GM23338 (cell line): ENCODE measurements around the gene UBC. TPM values are rescaled to one million over a fixed set of nuclear protein-coding genes. Genes with fewer than 3 reads are reported as not detected.

Experiments used
- ATAC-seq: fragments of 200-7000 bp; cut with Tn5 transposase; 3 replicates; pipeline ENCODE4 v1.9.1; 2020
- DNase-seq: peaks from one replicate; pipeline ENCODE4 v3.0.0-alpha.2; 2015; ENCODE audit warnings: low spot score
- H2AFZ ChIP-seq: fragments of 200-600 bp; sonication (generic); 2 replicates; pipeline ENCODE4 v1.8.0; 2016; ENCODE audit warnings: antibody characterized with exemption, mild to moderate bottlenecking, moderate library complexity
- H3F3A ChIP-seq: fragments of 200-600 bp; sonication (generic); replicated peaks from 2 replicates; pipeline ENCODE4 v1.8.0; 2017; ENCODE audit warnings: antibody characterized with exemption, mixed run types, low read depth
- H3K27ac ChIP-seq: fragments of 200-600 bp; sonication (generic); 2 replicates; pipeline ENCODE4 v1.6.1; 2016; ENCODE audit warnings: low read depth
- H3K27me3 ChIP-seq: fragments of 200-600 bp; sonication (generic); 2 replicates; pipeline ENCODE4 v1.8.0; 2016; ENCODE audit warnings: mild to moderate bottlenecking, mixed run types, moderate library complexity; ENCODE audit not compliant: insufficient read depth
- H3K36me3 ChIP-seq: fragments of 200-600 bp; sonication (generic); 2 replicates; pipeline ENCODE4 v1.8.0; 2016; ENCODE audit warnings: mild to moderate bottlenecking; ENCODE audit not compliant: insufficient read depth
- H3K4me1 ChIP-seq: fragments of 200-600 bp; sonication (generic); 2 replicates; pipeline ENCODE4 v1.8.0; 2016; ENCODE audit warnings: mild to moderate bottlenecking, moderate library complexity; ENCODE audit not compliant: insufficient read depth
- H3K4me2 ChIP-seq: fragments of 200-600 bp; sonication (generic); 2 replicates; pipeline ENCODE4 v1.7.1; 2017; ENCODE audit warnings: mixed run types
- H3K4me3 ChIP-seq: fragments of 200-600 bp; sonication (generic); 2 replicates; pipeline ENCODE4 v1.6.1; 2016; ENCODE audit warnings: mixed run types
- H3K79me2 ChIP-seq: fragments of 200-600 bp; sonication (generic); replicated peaks from 2 replicates; pipeline ENCODE4 v1.8.0; 2017; ENCODE audit warnings: mild to moderate bottlenecking; ENCODE audit not compliant: insufficient read depth
- H3K9me2 ChIP-seq: fragments of 200-600 bp; sonication (generic); 2 replicates; pipeline ENCODE4 v1.8.0; 2017; ENCODE audit not compliant: insufficient read depth
- H4K20me1 ChIP-seq: fragments of 200-600 bp; sonication (generic); replicated peaks from 2 replicates; pipeline ENCODE4 v1.8.0; 2017; ENCODE audit warnings: mild to moderate bottlenecking; ENCODE audit not compliant: insufficient read depth
- H3K27ac Mint-ChIP-seq: 2 replicates; pipeline ENCODE4 v1.8.0; 2020; ENCODE audit warnings: inconsistent platforms, mild to moderate bottlenecking, moderate library complexity, mixed read lengths
- H3K27me3 Mint-ChIP-seq: 3 replicates; pipeline ENCODE4 v1.8.0; 2022; ENCODE audit warnings: low read depth, mild to moderate bottlenecking, moderate library complexity, mixed read lengths, inconsistent platforms; ENCODE audit not compliant: insufficient read depth, poor library complexity
- H3K36me3 Mint-ChIP-seq: 3 replicates; pipeline ENCODE4 v1.8.0; 2021; ENCODE audit warnings: low read depth, mild to moderate bottlenecking, inconsistent platforms, moderate library complexity, mixed read lengths
- H3K4me1 Mint-ChIP-seq: 3 replicates; pipeline ENCODE4 v1.8.0; 2020; ENCODE audit warnings: mild to moderate bottlenecking, inconsistent platforms, mixed read lengths
- H3K4me3 Mint-ChIP-seq: 3 replicates; pipeline ENCODE4 v1.8.0; 2021; ENCODE audit warnings: moderate library complexity, mild to moderate bottlenecking, inconsistent platforms, mixed read lengths
- H3K9me3 Mint-ChIP-seq: 3 replicates; pipeline ENCODE4 v1.8.0; 2020; ENCODE audit warnings: moderate library complexity, mild to moderate bottlenecking, inconsistent platforms, mixed read lengths
- EZH2 ChIP-seq: fragments of 200-600 bp; sonication (generic); IDR thresholded peaks from one replicate; pipeline ENCODE4 v1.8.0; 2017; ENCODE audit warnings: antibody characterized with exemption, mild to moderate bottlenecking, low read depth; ENCODE audit not compliant: unreplicated experiment
- EZH2phosphoT487 ChIP-seq: fragments of 200-600 bp; sonication (generic); IDR thresholded peaks from one replicate; pipeline ENCODE4 v1.8.1; 2018; ENCODE audit warnings: antibody characterized with exemption; ENCODE audit not compliant: unreplicated experiment
- JUNB ChIP-seq: IDR thresholded peaks from one replicate; pipeline ENCODE4 v1.6.1; 2016; ENCODE audit warnings: antibody characterized with exemption; ENCODE audit not compliant: unreplicated experiment
- POLR2AphosphoS5 ChIP-seq: IDR thresholded peaks from 2 replicates; pipeline ENCODE4 v1.6.1; 2016; ENCODE audit warnings: antibody characterized with exemption, low read depth
- STAT1 ChIP-seq: IDR thresholded peaks from one replicate; pipeline ENCODE4 v1.6.1; 2016; ENCODE audit warnings: antibody characterized with exemption; ENCODE audit not compliant: unreplicated experiment
- ZNF331 ChIP-seq: fragments of 250-450 bp; sonication (Bioruptor Pico); IDR thresholded peaks from 2 replicates; pipeline ENCODE4 v1.5.0; 2020; ENCODE audit warnings: low read depth, mild to moderate bottlenecking, moderate library complexity
- polyA plus RNA-seq: library from polyadenylated mRNA; unstranded; fragments of >200 nt; fragmentation: Nextera tagmentation; extraction: Ambion mirVana; gene quantifications from 2 replicates; pipeline ENCODE4 v1.2.1, GENCODE V29; 2016
- total RNA-seq: library from RNA; depleted of rRNA; stranded (reverse); fragments of >200 nt; shearing (Covaris generic); gene quantifications from 2 replicates; pipeline ENCODE4 v1.2.3, GENCODE V29; 2014
- TF ChIP-seq, protein P1 (sequence below): IDR thresholded peaks from one replicate; pipeline ENCODE4 v1.6.1; 2018; ENCODE audit warnings: antibody characterized with exemption; ENCODE audit not compliant: unreplicated experiment
- TF ChIP-seq, protein P2 (sequence below): IDR thresholded peaks from 2 replicates; pipeline ENCODE4 v1.6.1; 2016; ENCODE audit warnings: antibody characterized with exemption
- TF ChIP-seq, protein P3 (sequence below), 2 experiments: fragments of 200-600 bp in 1 of 2; sonication (generic) in 1 of 2; conservative IDR thresholded peaks; 2 replicates each; pipeline versions ENCODE4 v1.5.1 to v1.6.1; 2016 to 2017; ENCODE audit warnings: antibody characterized with exemption in 2 of 2, low read depth in 2 of 2, mild to moderate bottlenecking in 2 of 2, moderate library complexity in 1 of 2

The UBC gene
- total and polyA plus RNA-seq, 2 experiments from 2014 or later: 511 to 665 TPM

DNA sequence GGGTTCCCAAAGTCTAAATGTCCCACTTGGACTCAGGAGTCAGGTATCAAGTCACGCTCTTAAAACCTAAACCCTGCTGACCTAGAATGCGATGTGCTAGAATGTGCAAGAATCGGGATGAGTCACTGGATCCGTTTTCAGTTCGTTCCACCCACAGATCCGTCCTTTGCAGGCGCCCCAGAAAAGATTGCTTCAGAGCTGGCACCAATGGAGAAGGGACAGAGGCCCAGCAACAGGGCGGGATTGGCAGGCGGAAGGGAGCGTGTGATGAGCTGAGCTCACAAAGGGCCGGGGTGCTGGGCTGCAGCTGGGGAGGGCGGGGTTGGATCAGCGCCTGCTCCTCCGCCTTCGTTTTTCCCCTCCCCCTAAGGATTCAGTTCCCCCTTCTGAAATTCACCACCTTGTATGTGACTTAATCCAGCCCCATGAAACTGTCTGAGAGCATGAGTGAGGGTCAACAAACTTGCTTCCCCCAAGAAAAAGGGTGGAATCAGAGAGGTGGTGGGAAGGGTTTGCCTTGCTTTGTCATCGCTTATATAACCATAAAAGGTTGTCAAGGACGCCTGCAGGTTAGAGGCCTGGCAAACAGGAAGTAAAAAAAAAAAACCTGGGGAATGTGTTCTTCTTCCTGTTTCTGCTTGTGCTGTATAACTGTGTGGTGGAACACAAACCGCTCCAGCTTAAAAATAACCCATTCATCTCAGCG lies 2.8 kb upstream of the UBC start (continued):
- TF ChIP-seq, protein P1, sequence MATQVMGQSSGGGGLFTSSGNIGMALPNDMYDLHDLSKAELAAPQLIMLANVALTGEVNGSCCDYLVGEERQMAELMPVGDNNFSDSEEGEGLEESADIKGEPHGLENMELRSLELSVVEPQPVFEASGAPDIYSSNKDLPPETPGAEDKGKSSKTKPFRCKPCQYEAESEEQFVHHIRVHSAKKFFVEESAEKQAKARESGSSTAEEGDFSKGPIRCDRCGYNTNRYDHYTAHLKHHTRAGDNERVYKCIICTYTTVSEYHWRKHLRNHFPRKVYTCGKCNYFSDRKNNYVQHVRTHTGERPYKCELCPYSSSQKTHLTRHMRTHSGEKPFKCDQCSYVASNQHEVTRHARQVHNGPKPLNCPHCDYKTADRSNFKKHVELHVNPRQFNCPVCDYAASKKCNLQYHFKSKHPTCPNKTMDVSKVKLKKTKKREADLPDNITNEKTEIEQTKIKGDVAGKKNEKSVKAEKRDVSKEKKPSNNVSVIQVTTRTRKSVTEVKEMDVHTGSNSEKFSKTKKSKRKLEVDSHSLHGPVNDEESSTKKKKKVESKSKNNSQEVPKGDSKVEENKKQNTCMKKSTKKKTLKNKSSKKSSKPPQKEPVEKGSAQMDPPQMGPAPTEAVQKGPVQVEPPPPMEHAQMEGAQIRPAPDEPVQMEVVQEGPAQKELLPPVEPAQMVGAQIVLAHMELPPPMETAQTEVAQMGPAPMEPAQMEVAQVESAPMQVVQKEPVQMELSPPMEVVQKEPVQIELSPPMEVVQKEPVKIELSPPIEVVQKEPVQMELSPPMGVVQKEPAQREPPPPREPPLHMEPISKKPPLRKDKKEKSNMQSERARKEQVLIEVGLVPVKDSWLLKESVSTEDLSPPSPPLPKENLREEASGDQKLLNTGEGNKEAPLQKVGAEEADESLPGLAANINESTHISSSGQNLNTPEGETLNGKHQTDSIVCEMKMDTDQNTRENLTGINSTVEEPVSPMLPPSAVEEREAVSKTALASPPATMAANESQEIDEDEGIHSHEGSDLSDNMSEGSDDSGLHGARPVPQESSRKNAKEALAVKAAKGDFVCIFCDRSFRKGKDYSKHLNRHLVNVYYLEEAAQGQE: no peak
- TF ChIP-seq POLR2AphosphoS5 (peak; percentile 81), JUNB (no peak)
- TF ChIP-seq, protein P2, sequence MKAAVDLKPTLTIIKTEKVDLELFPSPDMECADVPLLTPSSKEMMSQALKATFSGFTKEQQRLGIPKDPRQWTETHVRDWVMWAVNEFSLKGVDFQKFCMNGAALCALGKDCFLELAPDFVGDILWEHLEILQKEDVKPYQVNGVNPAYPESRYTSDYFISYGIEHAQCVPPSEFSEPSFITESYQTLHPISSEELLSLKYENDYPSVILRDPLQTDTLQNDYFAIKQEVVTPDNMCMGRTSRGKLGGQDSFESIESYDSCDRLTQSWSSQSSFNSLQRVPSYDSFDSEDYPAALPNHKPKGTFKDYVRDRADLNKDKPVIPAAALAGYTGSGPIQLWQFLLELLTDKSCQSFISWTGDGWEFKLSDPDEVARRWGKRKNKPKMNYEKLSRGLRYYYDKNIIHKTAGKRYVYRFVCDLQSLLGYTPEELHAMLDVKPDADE: no peak; the same call in 1 of the 2 replicates

DNA sequence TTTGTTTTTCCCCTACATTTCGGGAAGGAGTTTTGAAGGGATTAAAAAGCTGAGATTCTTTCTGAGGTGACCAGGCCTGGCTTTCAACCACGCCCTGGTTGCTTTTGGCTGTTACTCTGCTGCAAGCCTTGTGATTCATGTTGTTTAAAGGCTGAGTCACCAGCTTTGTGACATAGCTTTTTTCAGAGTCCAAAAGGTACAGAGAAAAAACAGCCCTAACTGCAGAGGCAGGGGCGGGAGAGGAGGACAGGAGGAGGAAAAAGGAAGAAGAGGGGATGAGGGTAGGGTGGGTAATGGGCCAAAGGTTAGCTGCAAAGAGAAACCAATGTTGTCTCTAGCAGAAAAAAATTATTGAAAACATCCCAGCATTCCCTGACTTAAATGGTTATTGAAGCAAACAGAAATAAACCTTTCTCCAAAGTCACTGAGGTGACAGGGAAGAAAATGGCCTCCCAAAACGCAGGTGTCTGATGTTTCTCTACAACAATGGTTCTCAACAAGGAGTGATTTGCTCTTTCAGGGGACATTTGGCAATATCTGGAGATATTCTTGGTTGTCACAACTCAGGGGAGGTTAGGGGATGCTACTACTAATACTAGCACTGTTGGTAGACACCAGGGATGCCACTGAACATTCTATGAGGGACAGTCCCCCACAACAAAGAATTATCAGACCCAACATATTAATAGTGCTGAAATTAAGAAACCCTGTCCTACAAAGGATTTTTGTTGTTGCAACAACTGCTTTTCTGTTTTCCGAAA lies 2.1 kb upstream of the UBC start:
- peaks cover 2% of the 10 kb centered on the region; the same call in 1 of the 2 replicates for H3K36me3 ChIP-seq
- DNase-seq (peak; percentile 46), ATAC-seq (no peak)
- H4K20me1 ChIP-seq: peaks cover 4% of the 10 kb centered on the region
- H3K4me3 ChIP-seq: peak overlapping the region; percentile 95; the same call in 1 of the 2 replicates
- peaks cover 24% of the 10 kb centered on the region for H3K79me2 ChIP-seq
- H3K27ac ChIP-seq: peak overlapping the region; percentile 90
- Mint-ChIP-seq H3K9me3 (peaks cover 20% of the 10 kb centered on the region), H3K4me3 (peak overlapping the region; percentile 97), H3K27me3 (peaks cover 37% of the 10 kb centered on the region), H3K4me1 (peaks cover 72% of the 10 kb centered on the region), H3K27ac (peak overlapping the region; percentile 98), H3K36me3 (peaks cover 29% of the 10 kb centered on the region)
- H3F3A ChIP-seq: peaks cover 9% of the 10 kb centered on the region; the same call in 1 of the 2 replicates
- H2AFZ ChIP-seq: no peak overlapping the region
- H3K27me3 ChIP-seq: no peaks in the 10 kb centered on the region
- peaks cover 46% of the 10 kb centered on the region for H3K4me1 ChIP-seq
- peak overlapping the region; percentile 88 for H3K4me2 ChIP-seq
- TF ChIP-seq JUNB (no peak), EZH2phosphoT487 (no peak), EZH2 (no peak), ZNF331 (CRISPR knock-in tag) (no peak), STAT1 (no peak)
- TF ChIP-seq, protein P1: no peak
- TF ChIP-seq, protein P3, sequence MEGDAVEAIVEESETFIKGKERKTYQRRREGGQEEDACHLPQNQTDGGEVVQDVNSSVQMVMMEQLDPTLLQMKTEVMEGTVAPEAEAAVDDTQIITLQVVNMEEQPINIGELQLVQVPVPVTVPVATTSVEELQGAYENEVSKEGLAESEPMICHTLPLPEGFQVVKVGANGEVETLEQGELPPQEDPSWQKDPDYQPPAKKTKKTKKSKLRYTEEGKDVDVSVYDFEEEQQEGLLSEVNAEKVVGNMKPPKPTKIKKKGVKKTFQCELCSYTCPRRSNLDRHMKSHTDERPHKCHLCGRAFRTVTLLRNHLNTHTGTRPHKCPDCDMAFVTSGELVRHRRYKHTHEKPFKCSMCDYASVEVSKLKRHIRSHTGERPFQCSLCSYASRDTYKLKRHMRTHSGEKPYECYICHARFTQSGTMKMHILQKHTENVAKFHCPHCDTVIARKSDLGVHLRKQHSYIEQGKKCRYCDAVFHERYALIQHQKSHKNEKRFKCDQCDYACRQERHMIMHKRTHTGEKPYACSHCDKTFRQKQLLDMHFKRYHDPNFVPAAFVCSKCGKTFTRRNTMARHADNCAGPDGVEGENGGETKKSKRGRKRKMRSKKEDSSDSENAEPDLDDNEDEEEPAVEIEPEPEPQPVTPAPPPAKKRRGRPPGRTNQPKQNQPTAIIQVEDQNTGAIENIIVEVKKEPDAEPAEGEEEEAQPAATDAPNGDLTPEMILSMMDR (conservative IDR thresholded peaks at IDR 0.05; ENCODE audit: low read depth in 2 of 2): no peak
- H3K9me2 ChIP-seq: no peaks in the 10 kb centered on the region
